ENCODE results near the gene IL6ST.

- no peak for TF ChIP-seq CTCF (optimal IDR thresholded peaks at IDR 0.05 in 1 of 3, IDR thresholded peaks at IDR 0.05 in 1 of 3, conservative IDR thresholded peaks at IDR 0.05 in 1 of 3; ENCODE audit: extremely low read depth in 1 of 3, insufficient read depth in 2 of 3, low read length in 3 of 3)
- no peak for TF ChIP-seq EZH2 (IDR thresholded peaks at IDR 0.05; ENCODE audit: low read length)
Measured at GRCh38 chr5:56029457-56029856, 34.7 kb upstream of the IL6ST start.

Data from keratinocyte (primary cell).